GM18873 (cell line): Measurements from ENCODE around the gene INTS1.

Experiments
- ATAC-seq: cut with Tn5 transposase; IDR thresholded peaks from one replicate; pipeline ENCODE4 v1.9.1; 2021; ENCODE audit warnings: mild to moderate bottlenecking, moderate library complexity, moderate number of reproducible peaks; ENCODE audit not compliant: unreplicated experiment, low FRiP score

The INTS1 gene

GRCh38 chr7:1543826-1544177, 39.6 kb upstream of the INTS1 start:
- no peak for ATAC-seq

- no peak for ATAC-seq
These were observed 38.9 kb upstream of the INTS1 start for GRCh38 chr7:1542841-1543747.

GRCh38 chr7:1542329-1542728, 38.1 kb upstream of the INTS1 start:
- no peak for ATAC-seq

GRCh38 chr7:1541431-1542162, 37.4 kb upstream of the INTS1 start:
- ATAC-seq: no peak

GRCh38 chr7:1540776-1541271, 36.6 kb upstream of the INTS1 start:
- no peak for ATAC-seq

GRCh38 chr7:1539882-1540775, 35.9 kb upstream of the INTS1 start:
- ATAC-seq: no peak

GRCh38 chr7:1539181-1539881, 35.1 kb upstream of the INTS1 start:
- no peak for ATAC-seq

GRCh38 chr7:1538544-1539180, 34.5 kb upstream of the INTS1 start:
- no peak for ATAC-seq

GRCh38 chr7:1537535-1538412, 33.6 kb upstream of the INTS1 start:
- no peak for ATAC-seq

- no peak for ATAC-seq
These were observed 32.8 kb upstream of the INTS1 start for GRCh38 chr7:1536743-1537534.

GRCh38 chr7:1536455-1536742, 32.2 kb upstream of the INTS1 start:
- ATAC-seq: no peak

GRCh38 chr7:1535701-1536454, 31.7 kb upstream of the INTS1 start:
- ATAC-seq: no peak

- no peak for ATAC-seq
These were observed 30.9 kb upstream of the INTS1 start for GRCh38 chr7:1535100-1535458.

GRCh38 chr7:1534330-1535099, 30.3 kb upstream of the INTS1 start:
- no peak for ATAC-seq

- peak; percentile 39 for ATAC-seq
These were observed 29.5 kb upstream of the INTS1 start for GRCh38 chr7:1533547-1534329.

- ATAC-seq: no peak
These were observed 29.0 kb upstream of the INTS1 start for GRCh38 chr7:1533255-1533546.
